H1 (cell line): ENCODE data around the gene ACY1. TPM values are rescaled to one million over a fixed set of nuclear protein-coding genes. Genes with fewer than 3 reads are reported as not detected.

Source experiments
- CTCF ChIA-PET: fragments of 300-600 bp; sonication (Branson Sonifier 250); formaldehyde crosslinking; loops from one replicate; lab custom pipeline; 2021; ENCODE audit not compliant: partially characterized antibody; lab: Charles Lee
- POLR2A ChIA-PET: fragments of 300-600 bp; sonication (Branson Sonifier 250); formaldehyde crosslinking; loops from one replicate; lab custom pipeline; 2021; ENCODE audit warnings: inconsistent platforms; ENCODE audit not compliant: partially characterized antibody; lab: Charles Lee
- DNase-seq, 2 experiments: peaks; one replicate each; pipeline versions ENCODE4 v3.0.0 to v3.0.0-alpha.2; 2010 to 2022; ENCODE audit warnings: low spot score in 2 of 2, low read depth in 1 of 2, mixed read lengths in 1 of 2
- FAIRE-seq: peaks from 2 replicates; lab custom pipeline; 2011; peaks lifted over from hg19 to GRCh38; lab: Jason Lieb, UNC
- H2AFZ ChIP-seq: 2 replicates; pipeline ENCODE4 v1.8.1; 2012; ENCODE audit warnings: low read length, inconsistent platforms
- H2AK5ac ChIP-seq: 2 replicates; pipeline ENCODE4 v1.6.1; 2013; ENCODE audit warnings: low read depth, low read length
- H2BK120ac ChIP-seq: replicated peaks from 2 replicates; pipeline ENCODE3; 2013; ENCODE audit warnings: low read depth, low read length, inconsistent platforms
- H2BK12ac ChIP-seq: 2 replicates; pipeline ENCODE4 v1.6.1; 2013; ENCODE audit warnings: low read depth, low read length
- H2BK15ac ChIP-seq: 2 replicates; pipeline ENCODE4 v1.6.1; 2013; ENCODE audit warnings: low read length
- H2BK20ac ChIP-seq: 2 replicates; pipeline ENCODE4 v1.6.1; 2013; ENCODE audit warnings: low read length
- H2BK5ac ChIP-seq: 2 replicates; pipeline ENCODE4 v1.6.1; 2013; ENCODE audit warnings: low read depth, low read length
- H3K14ac ChIP-seq: 2 replicates; pipeline ENCODE4 v1.6.1; 2013; ENCODE audit warnings: inconsistent platforms; ENCODE audit not compliant: insufficient read length
- H3K18ac ChIP-seq: 2 replicates; pipeline ENCODE4 v1.6.1; 2013; ENCODE audit warnings: low read length; ENCODE audit errors: extremely low read depth
- H3K23ac ChIP-seq: 2 replicates; pipeline ENCODE4 v1.6.1; 2013; ENCODE audit warnings: inconsistent platforms; ENCODE audit not compliant: insufficient read length
- H3K23me2 ChIP-seq: 2 replicates; pipeline ENCODE4 v1.6.1; 2013; ENCODE audit warnings: low read depth, low read length
- H3K27ac ChIP-seq: 2 replicates; pipeline ENCODE4 v1.6.1; 2011; ENCODE audit warnings: low read depth, low read length, inconsistent platforms
- H3K27me3 ChIP-seq, 4 experiments: replicated peaks in 1 of 4; 1 replicate in 1 of 4; 2 replicates in 3 of 4; pipeline versions ENCODE4 v1.6.1 to v1.8.1; 2011 to 2013; ENCODE audit warnings: low read length in 3 of 4, mild to moderate bottlenecking in 3 of 4, inconsistent platforms in 2 of 4, mixed read lengths in 2 of 4, moderate library complexity in 1 of 4; ENCODE audit not compliant: control insufficient read depth in 3 of 4, insufficient read depth in 3 of 4; ENCODE audit errors: extremely low read depth in 1 of 4
- H3K36me3 ChIP-seq, 4 experiments: 2 replicates each; pipeline versions ENCODE4 v1.6.1 to v1.8.1; 2011 to 2013; ENCODE audit warnings: mild to moderate bottlenecking in 4 of 4, low read length in 3 of 4, moderate library complexity in 2 of 4, control low read depth in 1 of 4, inconsistent platforms in 1 of 4; ENCODE audit not compliant: insufficient read depth in 4 of 4, control insufficient read depth in 2 of 4
- H3K4ac ChIP-seq: replicated peaks from 2 replicates; pipeline ENCODE3; 2013; ENCODE audit warnings: low read length, low read depth, mixed read lengths, inconsistent platforms; ENCODE audit not compliant: insufficient read length
- H3K4me1 ChIP-seq, 4 experiments: replicated peaks in 1 of 4; 1 replicate in 1 of 4; 2 replicates in 3 of 4; pipeline versions ENCODE4 v1.6.1 to v1.8.1; 2011 to 2013; ENCODE audit warnings: low read length in 3 of 4, inconsistent platforms in 2 of 4, mixed read lengths in 1 of 4; ENCODE audit not compliant: insufficient read depth in 4 of 4, control insufficient read depth in 3 of 4
- H3K4me2 ChIP-seq, 2 experiments: 2 replicates each; pipeline versions ENCODE4 v1.6.1 to v1.8.1; 2011 to 2013; ENCODE audit warnings: low read depth in 2 of 2, low read length in 2 of 2, control low read depth in 1 of 2, inconsistent platforms in 1 of 2, mild to moderate bottlenecking in 1 of 2; ENCODE audit not compliant: insufficient read depth in 1 of 2
- H3K4me3 ChIP-seq, 4 experiments: fragments of 200-600, 300-600 bp in 1 of 4; sonication (generic), shearing (Covaris generic), sonication (Bioruptor Twin) in 1 of 4; 2 replicates each; pipeline versions ENCODE4 v1.5.1 to v1.8.1; 2011 to 2016; ENCODE audit warnings: low read length in 4 of 4, low read depth in 3 of 4, control low read depth in 2 of 4, inconsistent platforms in 2 of 4, mild to moderate bottlenecking in 2 of 4, mixed read lengths in 1 of 4, moderate library complexity in 1 of 4; ENCODE audit not compliant: insufficient read depth in 2 of 4; ENCODE audit errors: extremely low read depth in 1 of 4
- H3K56ac ChIP-seq: replicated peaks from 2 replicates; pipeline ENCODE3; 2013; ENCODE audit warnings: low read depth, mild to moderate bottlenecking, mixed read lengths, low read length, inconsistent platforms; ENCODE audit not compliant: insufficient read length
- H3K79me1 ChIP-seq: 2 replicates; pipeline ENCODE4 v1.6.1; 2013; ENCODE audit warnings: low read depth, low read length, control low read depth
- H3K79me2 ChIP-seq, 2 experiments: 2 replicates each; pipeline versions ENCODE4 v1.6.1 to v1.8.1; 2012 to 2013; ENCODE audit warnings: low read length in 2 of 2, mild to moderate bottlenecking in 2 of 2, inconsistent platforms in 1 of 2; ENCODE audit not compliant: insufficient read depth in 2 of 2, control insufficient read depth in 1 of 2
- H3K9ac ChIP-seq, 4 experiments: replicated peaks in 1 of 4; 1 replicate in 1 of 4; 2 replicates in 3 of 4; pipeline versions ENCODE4 v1.6.1 to v1.8.1; 2011 to 2013; ENCODE audit warnings: low read depth in 3 of 4, low read length in 3 of 4, control low read depth in 2 of 4, mild to moderate bottlenecking in 2 of 4, moderate library complexity in 2 of 4, inconsistent platforms in 1 of 4; ENCODE audit errors: extremely low read depth in 1 of 4
- H3K9me3 ChIP-seq, 2 experiments: 2 replicates each; pipeline versions ENCODE4 v1.6.1 to v1.8.1; 2012 to 2013; ENCODE audit warnings: mild to moderate bottlenecking in 2 of 2, moderate library complexity in 2 of 2, control low read depth in 1 of 2, inconsistent platforms in 1 of 2, low read depth in 1 of 2, low read length in 1 of 2, mixed read lengths in 1 of 2; ENCODE audit not compliant: insufficient read depth in 2 of 2
- H4K20me1 ChIP-seq, 2 experiments: replicated peaks in 1 of 2; 2 replicates each; pipeline versions ENCODE3 to v1.8.1; 2011 to 2013; ENCODE audit warnings: inconsistent platforms in 2 of 2, low read length in 2 of 2, mild to moderate bottlenecking in 1 of 2; ENCODE audit not compliant: insufficient read depth in 2 of 2, control insufficient read depth in 1 of 2
- H4K5ac ChIP-seq: 2 replicates; pipeline ENCODE4 v1.6.1; 2013; ENCODE audit warnings: low read length, low read depth, mixed read lengths, inconsistent platforms; ENCODE audit not compliant: insufficient read length
- H4K8ac ChIP-seq: 2 replicates; pipeline ENCODE4 v1.8.0; 2013; ENCODE audit warnings: mild to moderate bottlenecking, moderate library complexity, low read length, inconsistent platforms; ENCODE audit not compliant: insufficient read depth; ENCODE audit errors: extremely low read depth
- H4K91ac ChIP-seq: replicated peaks from 2 replicates; pipeline ENCODE3; 2013; ENCODE audit warnings: low read length, mixed read lengths, inconsistent platforms; ENCODE audit not compliant: insufficient read length
- CTBP2 ChIP-seq: IDR thresholded peaks from 2 replicates; pipeline ENCODE4 v1.7.0; 2011; ENCODE audit warnings: borderline replicate concordance, mild to moderate bottlenecking, moderate library complexity, mixed read lengths, low read length; ENCODE audit not compliant: insufficient read depth, insufficient read length
- HDAC6 ChIP-seq: IDR thresholded peaks from one replicate; pipeline ENCODE4 v1.7.1; 2012; ENCODE audit warnings: low read depth, mild to moderate bottlenecking, inconsistent platforms, low read length, moderate library complexity
- KDM4A ChIP-seq: IDR thresholded peaks from one replicate; pipeline ENCODE4 v1.7.1; 2012; ENCODE audit warnings: low read depth, mild to moderate bottlenecking, moderate library complexity, low read length, inconsistent platforms; ENCODE audit not compliant: severe bottlenecking
- KDM5A ChIP-seq: fragments of 200-600 bp; IDR thresholded peaks from 2 replicates; pipeline ENCODE4 v1.7.1; 2012; ENCODE audit warnings: mild to moderate bottlenecking, low read length, inconsistent platforms, mixed read lengths
- RBBP5 ChIP-seq: IDR thresholded peaks from 2 replicates; pipeline ENCODE4 v1.7.1; 2012; ENCODE audit warnings: low read depth, mild to moderate bottlenecking, inconsistent platforms, low read length, moderate library complexity, borderline replicate concordance
- RFX5 ChIP-seq: IDR thresholded peaks from 2 replicates; pipeline ENCODE4 v1.6.1; 2011; ENCODE audit warnings: low read depth, low read length, improper control_type of control experiment, borderline replicate concordance
- SIN3A ChIP-seq, 2 experiments: IDR thresholded peaks in 1 of 2; conservative IDR thresholded peaks in 1 of 2; 2 replicates each; pipeline ENCODE4 v1.6.1; 2011 to 2012; ENCODE audit warnings: low read length in 2 of 2, improper control_type of control experiment in 1 of 2, low read depth in 1 of 2, mild to moderate bottlenecking in 1 of 2
- SP4 ChIP-seq: IDR thresholded peaks from 2 replicates; pipeline ENCODE4 v1.6.1; 2012; ENCODE audit warnings: low read length, inconsistent platforms
- WGBS, 2 experiments: shearing (Covaris generic) in 1 of 2; methylation state at CpG; one replicate each; pipeline versions ENCODE4 v1.1.6 to v1.1.7; 2013 to 2015; ENCODE audit warnings: low lambda C conversion rate in 2 of 2, mixed read lengths in 2 of 2, inconsistent platforms in 1 of 2, low coverage in 1 of 2, missing lambda C conversion rate in 1 of 2; ENCODE audit not compliant: insufficient replicate concordance in 2 of 2, insufficient coverage in 1 of 2, insufficient read length in 1 of 2; ENCODE audit errors: extremely low coverage in 1 of 2, missing lambda C conversion rate in 1 of 2; 5-methylcytosine and 5-hydroxymethylcytosine counted together
- polyA plus RNA-seq, 7 experiments: library from polyadenylated mRNA; depleted of rRNA in 3 of 7; stranded (reverse) in 5 of 7; unstranded in 2 of 7; fragments of >200 nt in 5 of 7; fragments of 200-250 nt in 2 of 7; gene quantifications; 1 replicate in 5 of 7; 2 replicates in 1 of 7; 4 replicates in 1 of 7; pipeline versions ENCODE4 v1.2.1 to v1.2.3, GENCODE V29; 2011 to 2013; ENCODE audit warnings: missing spikeins in 2 of 7, mixed read lengths in 2 of 7
- total RNA-seq: library from RNA; stranded (reverse); fragmentation: NEBNext Ultra II Directional; extraction: Animal tissue kit (Norgen Biotek cat#: 25700); gene quantifications from 2 replicates; pipeline ENCODE4 v1.2.1, GENCODE V29; 2021
- TF ChIP-seq, protein P1 (sequence below): IDR thresholded peaks from 2 replicates; pipeline ENCODE4 v1.6.1; 2012; ENCODE audit warnings: inconsistent platforms

ACY1 gene
- total and polyA plus RNA-seq, 2 of the 8 experiments (the other 6 are each of a cell fraction or from before 2014, with no cell fraction given): 48.3 to 113 TPM

DNA sequence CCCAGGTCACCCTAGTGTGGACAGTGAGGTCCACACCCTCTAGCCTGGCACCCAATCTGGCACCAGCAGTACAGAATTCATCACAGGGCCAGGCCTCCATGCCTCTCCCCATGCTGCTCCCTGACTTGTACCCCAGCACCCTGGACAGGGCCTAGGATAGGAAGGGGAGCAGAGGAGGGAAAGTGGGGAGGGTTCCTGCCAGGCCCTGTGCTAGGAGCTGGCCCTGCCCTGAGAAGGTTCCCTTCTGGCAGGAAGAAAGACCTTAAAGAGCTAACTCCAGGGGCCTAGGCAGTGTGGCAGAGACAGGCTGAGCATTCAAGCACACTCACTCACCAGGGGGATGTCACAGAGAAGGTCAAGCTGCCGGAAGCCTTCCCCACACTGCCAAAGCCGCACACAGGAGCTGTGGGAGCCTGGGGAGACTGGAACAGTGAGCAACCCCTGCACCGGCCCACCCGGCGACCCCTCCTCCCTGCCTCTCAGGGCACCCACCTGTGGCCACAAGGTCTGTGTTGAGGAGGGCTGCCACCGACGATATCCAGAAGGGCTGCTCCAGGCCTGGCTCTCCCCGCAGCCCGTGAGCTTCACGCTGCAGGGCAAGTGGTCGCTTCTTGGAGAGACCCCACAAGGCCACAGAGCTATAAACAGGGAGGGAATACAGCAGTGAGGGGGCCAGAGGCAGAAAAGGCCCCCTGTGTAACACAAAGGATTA is 49.0 kb upstream of the ACY1 start:
- no peaks in the 10 kb centered on the region for H3K9me3 ChIP-seq
- no peak overlapping the region for H3K18ac ChIP-seq
- FAIRE-seq: no peak
- H3K9ac ChIP-seq: no peak overlapping the region
- no peak overlapping the region for H2BK12ac ChIP-seq
- H3K36me3 ChIP-seq: peaks cover 26 to 47% (median 43%) of the 10 kb centered on the region in 4 experiments
- H2BK5ac ChIP-seq: no peak overlapping the region
- H3K4me3 ChIP-seq: no peak overlapping the region
- no peak overlapping the region for H3K56ac ChIP-seq
- no peak overlapping the region for H3K14ac ChIP-seq
- no peaks in the 10 kb centered on the region for H3K4me1 ChIP-seq
- H3K27me3 ChIP-seq: no peaks in the 10 kb centered on the region
- H4K5ac ChIP-seq: no peak overlapping the region
- no peak for DNase-seq
- H3K79me1 ChIP-seq: peaks cover 5% of the 10 kb centered on the region
- POLR2A ChIA-PET: interaction anchor here (0.9 to 1.6 kb wide), 2 partner anchors 32 to 35 kb away, joined by 3 to 6 read pairs; no protein-coding TSS in a partner anchor
- H2BK20ac ChIP-seq: no peak overlapping the region
- peaks cover 0 to 26% of the 10 kb centered on the region in 2 experiments for H4K20me1 ChIP-seq
- no peak overlapping the region for H4K91ac ChIP-seq
- no peak for TF ChIP-seq KDM5A
- no peak for TF ChIP-seq RFX5
- TF ChIP-seq, protein P1, sequence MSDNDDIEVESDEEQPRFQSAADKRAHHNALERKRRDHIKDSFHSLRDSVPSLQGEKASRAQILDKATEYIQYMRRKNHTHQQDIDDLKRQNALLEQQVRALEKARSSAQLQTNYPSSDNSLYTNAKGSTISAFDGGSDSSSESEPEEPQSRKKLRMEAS: no peak
- TF ChIP-seq SIN3A (conservative IDR thresholded peaks at IDR 0.05 in 1 of 2, IDR thresholded peaks at IDR 0.05 in 1 of 2; ENCODE audit: low read depth in 1 of 2, low read length in 2 of 2): no peak
- no peak for TF ChIP-seq SP4
- no peak for TF ChIP-seq CTBP2
- no peak for TF ChIP-seq KDM4A
- no peak for TF ChIP-seq HDAC6
- no peak for TF ChIP-seq RBBP5
- no peak overlapping the region for H3K23ac ChIP-seq
- CTCF ChIA-PET: interaction anchor here (0.6 to 1.8 kb wide), 4 partner anchors 11 to 114 kb away, joined by 3 to 7 read pairs (median 6); no protein-coding TSS in a partner anchor
- H3K4me2 ChIP-seq: no peak overlapping the region
- H2BK120ac ChIP-seq: no peak overlapping the region
- H3K27ac ChIP-seq: no peak overlapping the region
- 0 out of 2 replicates have a peak overlapping the region, but pooled peaks have one; percentile 2 for H4K8ac ChIP-seq
- H3K79me2 ChIP-seq: peaks cover 0 to 10% of the 10 kb centered on the region in 2 experiments; a peak in 2 of 4 replicates
- no peak overlapping the region for H2BK15ac ChIP-seq
- H3K4ac ChIP-seq: no peak overlapping the region
- no peak overlapping the region for H2AFZ ChIP-seq
- no peak overlapping the region for H2AK5ac ChIP-seq
- no peaks in the 10 kb centered on the region for H3K23me2 ChIP-seq
- WGBS, 2 experiments: 96% methylated on average over 11 of the region's 11 CpGs; no CpG with 5 or more reads in 1 of the 2 experiments
